NOMO-1 treated with dmso at 0.1 percent for 144 hours (cell line): Measurements from ENCODE around the gene HIP1R.

ENCODE experiments used
- DNase-seq: peaks from one replicate; lab custom pipeline; 2025; ENCODE audit not compliant: unreplicated experiment; lab: John Stamatoyannopoulos, UW

Gene HIP1R

DNA sequence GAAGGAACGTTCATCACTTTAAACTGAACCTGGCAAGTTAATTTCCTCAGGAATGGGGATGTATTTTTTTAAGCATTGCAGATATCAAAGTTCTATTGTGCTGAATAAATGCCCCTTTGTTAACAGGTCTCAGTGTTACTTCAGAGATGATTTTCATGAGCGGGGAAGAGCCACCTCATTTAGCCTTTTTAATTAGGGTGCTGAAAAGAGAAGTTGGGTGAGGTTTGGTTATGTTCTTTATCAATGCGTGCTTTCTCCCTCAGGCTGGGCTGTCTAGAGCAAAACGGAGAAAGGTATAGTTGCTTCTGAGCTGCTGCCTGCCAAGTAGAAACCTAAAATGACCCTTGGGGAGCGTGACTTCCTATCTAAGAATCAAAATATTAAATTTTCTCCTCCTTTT is 8.0 kb upstream of the HIP1R start:
- DNase-seq: no peak

DNA sequence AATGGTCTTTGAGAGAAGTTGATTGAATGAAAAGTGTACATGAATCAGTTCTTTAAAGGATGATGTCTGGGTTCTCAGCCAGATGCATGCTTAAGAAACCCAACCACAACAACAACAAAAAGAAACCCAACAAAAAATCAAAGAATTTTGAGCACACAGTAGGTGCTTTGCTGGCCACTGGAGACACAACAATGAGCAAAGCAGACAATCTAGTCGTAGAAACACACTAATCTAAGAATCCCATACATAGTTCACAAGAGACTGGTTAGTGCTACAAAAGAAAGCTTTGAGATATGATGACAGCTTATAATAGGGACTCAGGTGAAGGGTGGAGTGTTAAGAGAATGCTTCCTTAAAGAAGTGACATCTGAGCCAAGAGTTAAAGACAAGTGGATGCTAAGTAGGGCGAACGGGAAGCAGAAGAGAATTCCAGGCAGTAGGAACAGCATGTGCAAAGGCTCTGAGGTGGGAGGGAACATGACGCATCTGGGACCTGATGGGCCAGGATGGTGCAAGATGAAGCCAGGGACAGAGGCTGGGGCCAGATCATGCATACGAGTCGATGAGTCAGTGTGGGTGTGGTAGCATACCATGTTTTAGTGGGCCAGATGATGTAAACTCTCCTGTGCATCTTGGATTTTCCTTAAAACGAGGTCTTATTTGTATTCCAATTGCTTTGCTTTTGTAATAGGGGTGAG is 4.6 kb upstream of the HIP1R start:
- DNase-seq: no peak

DNA sequence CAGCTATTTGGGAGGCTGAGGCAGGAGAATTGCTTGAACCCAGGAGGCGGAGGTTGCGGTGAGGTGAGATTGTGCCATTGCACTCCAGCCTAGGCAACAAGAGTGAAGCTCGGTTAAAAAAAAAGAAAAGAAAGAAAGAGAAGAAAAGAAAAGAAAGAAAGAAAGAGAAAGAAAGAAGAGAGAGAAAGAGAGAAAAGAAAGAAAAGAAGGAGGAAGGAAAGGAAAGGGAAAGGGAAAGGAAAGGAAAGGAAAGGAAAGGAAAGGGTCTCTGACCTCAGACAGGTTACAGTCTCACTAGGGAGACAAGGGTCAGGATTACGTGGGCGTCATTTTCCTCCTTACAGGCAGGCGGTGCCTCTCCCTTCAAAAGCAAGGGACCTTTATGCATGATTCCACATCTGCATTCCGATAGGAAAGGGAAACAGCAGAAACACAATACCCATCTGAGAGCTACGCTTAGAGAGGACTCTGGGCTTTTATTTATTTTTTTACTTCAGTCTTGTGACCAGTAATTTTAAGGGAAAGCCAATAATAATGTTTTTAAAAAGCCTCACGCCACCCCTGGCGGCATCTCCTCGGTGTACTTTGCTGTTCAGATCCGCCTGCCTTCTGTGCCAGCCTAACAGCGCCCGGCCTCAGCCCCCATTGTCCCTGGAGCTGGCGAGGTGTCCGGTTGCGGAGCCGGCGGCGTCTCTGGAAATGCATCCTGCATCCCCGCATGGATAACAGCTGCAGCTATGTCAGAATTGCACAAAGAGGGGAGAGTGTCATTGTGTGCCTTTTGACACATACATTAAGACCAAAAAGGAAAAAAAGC is 945 bp upstream of the HIP1R start:
- no peak for DNase-seq

DNA sequence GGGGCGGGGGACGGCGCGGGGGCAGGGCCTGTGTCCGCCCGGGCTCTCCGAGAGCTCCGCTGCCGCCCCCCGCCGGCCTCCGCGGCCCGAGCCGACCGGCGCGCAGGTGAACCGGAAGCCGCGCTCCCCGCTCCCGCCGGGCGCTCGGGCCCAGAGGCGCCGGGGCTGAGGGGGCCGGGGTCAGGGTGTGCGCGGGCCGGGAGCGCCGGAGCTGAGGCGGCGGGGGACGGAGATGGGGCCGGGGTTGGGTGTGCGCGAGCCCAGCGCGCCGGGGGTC is 431 bp downstream of the HIP1R start:
- no peak for DNase-seq

DNA sequence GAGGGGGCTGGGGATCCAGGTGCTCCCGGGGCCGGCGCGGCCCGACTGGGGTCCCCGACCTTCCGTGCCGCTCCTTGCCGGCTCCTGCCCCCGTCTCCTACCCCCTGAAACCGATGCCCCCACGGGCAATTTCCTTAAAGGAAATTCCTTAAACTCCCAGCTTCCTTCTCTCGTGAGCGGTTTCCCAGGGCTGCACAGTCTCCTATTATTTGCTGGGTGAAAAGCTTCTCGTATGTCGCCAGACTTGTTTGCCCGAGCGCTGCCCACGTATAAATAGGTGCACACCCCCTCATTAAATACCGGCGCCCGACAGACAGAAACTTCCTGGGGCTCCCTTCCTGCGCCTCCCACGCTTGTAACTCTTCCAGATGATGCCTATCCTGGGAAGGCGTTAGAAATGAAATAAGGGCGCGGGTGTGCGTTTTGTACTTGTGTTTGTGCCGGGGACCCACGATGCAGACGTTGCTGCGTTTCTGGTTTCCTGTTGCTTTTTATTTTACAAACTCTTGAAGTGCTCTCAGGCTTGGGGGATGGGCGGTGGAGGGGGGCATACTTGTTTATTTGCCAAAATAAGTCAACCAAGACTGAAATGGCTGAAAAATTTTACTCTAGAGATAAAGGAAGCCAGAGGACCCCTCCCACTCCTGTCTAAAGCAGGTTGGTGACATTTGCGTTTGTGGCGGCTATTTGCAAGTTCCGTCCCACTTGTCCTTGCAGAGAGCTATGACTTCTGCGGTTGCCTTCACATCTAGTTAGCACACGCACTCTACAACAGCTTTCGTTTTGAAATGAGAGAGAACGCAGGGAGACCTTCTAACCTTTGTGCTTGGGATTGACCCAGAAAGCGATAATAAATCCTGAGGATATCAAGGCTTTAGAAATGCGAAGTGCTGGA is 1.0 kb downstream of the HIP1R start:
- DNase-seq: no peak

DNA sequence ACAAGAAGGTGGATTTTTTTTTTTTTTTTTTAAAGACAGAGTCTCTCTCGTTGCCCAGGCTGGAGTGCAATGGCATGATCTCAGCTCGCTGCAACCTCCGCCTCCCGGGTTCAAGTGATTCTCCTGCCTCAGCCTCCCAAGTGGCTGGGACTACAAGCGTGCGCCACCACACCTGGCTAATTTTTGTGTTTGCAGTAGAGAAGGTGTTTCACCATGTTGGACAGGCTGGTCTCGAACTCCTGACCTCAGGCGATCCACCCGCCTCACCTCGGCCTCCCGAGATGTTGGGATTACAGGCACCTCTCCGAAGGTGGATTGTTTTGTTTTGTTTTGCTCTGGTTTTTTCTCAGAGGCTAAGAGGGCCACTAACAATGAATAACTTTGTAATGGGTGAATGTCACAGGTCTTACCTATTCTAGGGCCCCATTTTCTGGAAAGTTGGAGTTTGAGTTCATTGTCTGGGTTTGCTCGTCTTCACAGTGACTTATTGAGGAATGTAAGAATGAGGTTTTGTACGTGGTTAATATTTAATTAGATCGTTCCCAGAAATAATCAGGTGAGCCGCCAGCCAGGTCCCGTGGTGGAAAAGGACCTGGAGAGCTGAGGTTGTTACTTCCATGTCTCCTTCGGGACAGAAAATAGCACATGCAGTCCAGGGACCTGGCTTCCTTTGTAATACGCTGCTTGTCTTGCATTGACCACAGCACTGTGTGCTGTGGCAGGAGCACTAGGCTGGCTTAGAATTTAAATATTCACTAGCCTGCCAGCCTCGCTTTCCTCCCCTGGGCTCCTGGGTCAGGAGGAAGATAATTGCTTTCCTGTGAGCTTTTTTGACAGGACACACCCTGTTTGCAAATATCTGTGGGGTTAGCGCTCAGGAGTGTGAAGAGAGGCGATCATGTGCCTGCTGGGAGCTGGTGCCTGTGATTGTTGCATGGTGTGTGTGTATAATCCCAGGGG is 2.3 kb downstream of the HIP1R start:
- DNase-seq: no peak

DNA sequence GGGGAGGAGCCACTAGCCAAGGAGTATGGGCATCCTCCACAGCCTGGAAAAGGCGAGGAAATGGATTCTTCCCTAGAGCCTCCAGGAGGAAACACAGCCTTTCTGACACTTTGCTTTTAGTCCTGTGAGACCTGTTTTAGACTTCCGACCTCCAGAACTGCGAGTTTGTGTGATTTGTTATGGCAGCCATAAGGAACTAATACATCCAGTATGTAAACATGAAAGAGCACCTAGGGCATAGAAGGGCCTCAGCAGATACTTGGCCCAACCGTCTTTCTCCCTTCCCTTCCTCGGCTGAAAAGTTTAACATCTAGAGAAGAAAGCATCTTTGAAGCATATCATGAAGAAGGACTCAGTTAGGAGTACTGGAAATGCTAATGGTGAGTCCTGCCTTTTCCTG is 3.6 kb downstream of the HIP1R start:
- DNase-seq: no peak

DNA sequence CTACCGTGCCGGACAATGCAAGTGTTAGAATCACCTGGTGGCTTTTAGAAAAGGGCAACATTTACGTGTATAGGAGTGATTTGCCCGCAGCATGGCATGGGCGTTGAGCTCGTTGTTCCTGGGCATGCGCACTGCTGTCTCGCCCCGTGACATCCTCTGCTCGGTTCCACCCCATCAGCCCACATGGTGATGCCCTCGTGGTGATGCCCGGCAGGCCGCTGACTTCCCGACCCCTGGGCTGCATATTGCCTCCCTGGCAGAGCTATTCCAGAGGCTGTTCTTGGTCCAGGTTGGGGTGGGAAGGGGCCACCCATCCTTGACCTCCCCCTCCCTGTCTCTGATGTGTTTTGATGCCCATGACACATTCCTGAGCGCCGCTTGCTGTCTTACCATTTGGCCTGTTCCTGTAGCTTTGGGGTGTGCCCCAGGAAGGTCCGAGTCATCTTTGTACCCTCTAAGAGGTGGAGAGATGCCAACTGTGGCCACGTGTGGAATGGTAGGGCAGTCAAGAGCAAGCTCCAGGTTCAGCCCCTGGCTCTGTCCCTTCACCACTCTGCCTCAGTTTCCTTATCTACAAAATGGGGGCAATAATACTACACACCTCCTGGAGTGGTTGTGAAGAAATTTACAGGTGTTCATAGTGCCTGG is 4.8 kb downstream of the HIP1R start:
- no peak for DNase-seq

DNA sequence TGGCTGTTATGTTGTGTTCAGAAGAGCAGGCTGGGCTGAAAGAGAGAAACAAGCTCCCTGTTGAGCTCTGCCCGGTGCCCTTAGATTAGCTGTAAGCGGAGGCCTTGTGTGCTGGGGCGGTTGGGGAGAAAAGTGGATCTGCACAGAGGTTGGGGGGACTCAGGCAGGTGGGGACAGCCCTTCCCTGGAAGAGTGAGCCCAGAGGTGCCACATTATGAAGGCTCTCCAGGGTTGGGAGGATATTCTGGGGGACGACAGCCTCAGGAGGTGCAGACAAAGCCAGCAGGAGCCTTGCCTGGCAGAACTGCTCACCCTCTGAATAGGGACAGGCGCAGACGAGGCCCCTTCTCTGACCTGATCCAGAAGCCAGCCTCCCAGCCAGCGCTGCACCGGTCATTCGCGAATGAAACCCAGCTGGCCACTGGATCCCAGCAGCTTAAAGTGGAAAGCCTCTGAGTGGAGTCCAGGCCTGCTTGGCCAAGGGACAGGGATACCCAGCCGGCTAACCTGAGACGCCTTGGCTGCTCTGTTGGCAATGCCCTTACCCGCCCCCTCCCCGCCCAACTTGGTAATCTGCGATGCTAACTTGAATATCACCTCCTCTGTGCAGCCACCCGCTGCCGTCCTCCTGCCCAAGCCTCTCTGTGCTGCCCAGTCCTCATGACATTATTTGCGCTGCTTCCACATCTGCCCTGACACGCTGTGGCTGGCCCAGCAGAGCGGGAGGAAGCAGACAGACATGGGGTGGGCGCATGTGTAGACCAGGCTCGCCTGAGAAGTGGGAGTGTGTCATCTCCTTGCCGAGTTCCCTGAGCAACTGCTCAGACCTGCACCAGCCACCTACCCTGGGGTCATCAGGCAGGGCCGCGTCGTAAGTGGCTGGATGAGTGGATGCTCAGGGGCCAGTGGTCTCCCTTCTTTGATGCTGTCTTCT is 5.6 kb downstream of the HIP1R start:
- DNase-seq: no peak

DNA sequence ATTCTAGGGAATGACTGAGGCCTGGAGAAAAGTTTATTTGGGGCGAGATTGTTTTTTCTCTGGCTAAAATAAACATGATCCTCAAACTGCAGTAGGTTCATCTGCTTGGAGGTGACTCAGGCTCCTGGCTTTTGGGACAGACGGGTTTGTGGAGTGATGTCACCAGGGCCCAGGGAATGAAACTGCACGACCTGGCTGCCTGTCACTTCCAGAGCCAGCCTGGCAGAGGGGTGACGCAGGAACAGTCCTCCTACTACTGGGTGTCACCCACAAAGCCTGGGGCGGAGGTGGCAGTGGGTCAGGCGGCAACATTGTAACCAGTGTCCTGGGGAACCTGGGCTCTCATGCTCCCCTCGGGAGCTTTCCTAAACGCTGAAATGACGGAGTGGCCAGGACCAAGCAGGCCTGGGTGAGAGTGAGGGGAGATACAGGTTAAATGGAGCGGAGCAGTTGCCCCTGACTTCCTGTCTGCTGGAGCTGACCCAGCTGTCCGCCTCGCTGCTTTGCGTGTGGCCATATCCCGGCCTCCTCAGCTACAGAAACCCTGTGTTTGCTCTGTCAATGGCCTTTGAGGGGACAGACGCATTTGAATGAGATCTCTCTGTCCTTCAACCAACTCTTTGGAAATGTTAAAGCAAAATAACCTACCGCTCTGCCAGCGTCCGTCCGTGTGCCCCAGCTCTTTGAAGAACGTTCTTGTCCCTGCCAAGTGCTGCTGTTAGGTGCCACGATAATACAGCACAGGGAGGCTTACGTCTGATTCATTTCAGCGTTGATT is 6.5 kb downstream of the HIP1R start:
- DNase-seq: no peak

DNA sequence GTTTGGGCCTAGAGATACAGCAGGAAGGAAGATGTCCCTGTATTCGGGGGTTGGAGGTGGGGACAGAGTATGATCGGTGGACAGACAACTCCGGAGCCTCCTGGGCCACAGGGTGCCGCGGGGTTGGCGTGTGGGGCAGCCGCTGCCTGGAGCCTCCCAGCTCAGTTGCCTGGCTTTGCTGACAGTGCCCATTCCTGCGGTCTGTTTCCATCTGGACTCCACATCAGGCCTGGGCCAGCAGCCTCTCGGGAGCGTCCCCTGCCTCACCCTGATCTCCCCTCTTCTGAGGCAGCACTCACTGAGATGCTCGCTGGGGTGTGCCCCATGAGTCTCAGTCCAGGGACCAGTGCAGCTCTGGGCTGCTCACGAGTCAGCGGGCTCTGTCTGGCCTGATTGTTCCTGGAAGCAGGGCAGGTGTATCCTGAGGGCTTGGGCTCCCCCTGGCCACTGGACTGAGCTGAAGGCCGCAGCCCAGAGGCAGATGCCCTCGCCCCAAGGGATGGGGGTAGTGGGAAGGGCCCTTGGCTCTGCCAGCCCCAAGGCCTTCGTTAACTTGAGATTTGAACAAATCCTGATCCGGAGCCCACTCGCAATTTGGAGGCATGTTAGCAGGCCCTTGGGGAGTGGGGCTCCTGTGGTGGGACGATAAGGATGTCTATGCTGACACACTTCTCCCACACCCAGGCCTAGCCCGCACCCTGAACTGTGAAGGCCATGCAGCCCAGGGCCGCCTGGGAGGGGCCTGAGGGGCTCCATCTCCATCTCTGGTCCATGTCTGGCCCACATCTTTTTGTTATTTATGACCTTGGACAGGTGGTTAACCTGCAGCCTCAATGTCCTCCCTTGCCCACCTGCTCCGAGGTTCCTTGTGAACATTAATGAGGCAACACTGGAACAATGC is 7.5 kb downstream of the HIP1R start:
- DNase-seq: no peak

DNA sequence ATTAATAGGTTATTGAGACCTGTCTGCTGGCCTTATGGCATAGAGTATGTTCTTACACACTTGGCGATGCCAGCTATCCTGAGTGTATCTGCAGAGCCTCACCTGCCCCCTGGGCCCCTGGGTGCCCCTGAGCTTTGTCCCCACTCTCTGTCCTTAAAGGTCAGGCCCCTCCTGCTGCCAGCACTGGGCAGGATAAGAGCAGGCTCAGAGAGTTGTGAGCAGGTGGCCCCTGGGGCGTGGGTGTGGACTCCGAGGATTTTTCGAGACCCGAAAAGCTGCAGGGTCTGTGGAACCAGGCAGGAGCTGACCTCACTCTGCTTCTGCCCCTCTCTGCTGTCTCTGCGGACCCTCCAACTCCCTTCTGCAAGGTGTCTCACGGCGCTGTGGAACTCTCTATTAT is 8.2 kb downstream of the HIP1R start:
- DNase-seq: no peak

DNA sequence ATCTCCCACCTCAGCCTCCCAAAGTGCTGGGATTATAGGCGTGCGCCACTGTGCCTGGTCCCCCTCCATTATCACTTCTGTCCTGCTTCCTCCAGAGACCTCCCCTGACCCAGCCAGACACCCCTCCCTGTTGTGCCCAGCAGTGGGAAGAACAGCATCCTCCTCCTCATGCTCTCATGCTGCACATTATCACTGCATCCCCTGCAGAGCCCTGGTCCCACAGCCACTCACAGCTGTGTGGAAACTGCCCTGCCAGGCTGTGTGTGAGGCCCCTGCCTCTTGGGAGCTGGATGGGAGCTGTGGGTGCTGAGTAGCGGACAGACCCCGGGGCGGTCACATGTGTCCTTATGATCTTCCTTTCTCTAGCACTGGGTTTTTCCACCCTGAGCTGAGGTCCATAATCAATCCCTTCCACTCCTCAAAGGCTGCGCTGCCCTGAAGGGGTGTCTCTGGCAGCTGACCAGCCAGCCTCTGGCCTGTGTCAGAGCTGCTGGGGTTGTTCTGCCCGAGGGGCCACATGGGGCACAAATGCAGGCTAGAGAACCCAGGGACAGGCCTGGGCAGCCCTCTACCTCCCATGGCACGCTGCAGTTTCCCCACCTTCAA is 9.2 kb downstream of the HIP1R start:
- no peak for DNase-seq

DNA sequence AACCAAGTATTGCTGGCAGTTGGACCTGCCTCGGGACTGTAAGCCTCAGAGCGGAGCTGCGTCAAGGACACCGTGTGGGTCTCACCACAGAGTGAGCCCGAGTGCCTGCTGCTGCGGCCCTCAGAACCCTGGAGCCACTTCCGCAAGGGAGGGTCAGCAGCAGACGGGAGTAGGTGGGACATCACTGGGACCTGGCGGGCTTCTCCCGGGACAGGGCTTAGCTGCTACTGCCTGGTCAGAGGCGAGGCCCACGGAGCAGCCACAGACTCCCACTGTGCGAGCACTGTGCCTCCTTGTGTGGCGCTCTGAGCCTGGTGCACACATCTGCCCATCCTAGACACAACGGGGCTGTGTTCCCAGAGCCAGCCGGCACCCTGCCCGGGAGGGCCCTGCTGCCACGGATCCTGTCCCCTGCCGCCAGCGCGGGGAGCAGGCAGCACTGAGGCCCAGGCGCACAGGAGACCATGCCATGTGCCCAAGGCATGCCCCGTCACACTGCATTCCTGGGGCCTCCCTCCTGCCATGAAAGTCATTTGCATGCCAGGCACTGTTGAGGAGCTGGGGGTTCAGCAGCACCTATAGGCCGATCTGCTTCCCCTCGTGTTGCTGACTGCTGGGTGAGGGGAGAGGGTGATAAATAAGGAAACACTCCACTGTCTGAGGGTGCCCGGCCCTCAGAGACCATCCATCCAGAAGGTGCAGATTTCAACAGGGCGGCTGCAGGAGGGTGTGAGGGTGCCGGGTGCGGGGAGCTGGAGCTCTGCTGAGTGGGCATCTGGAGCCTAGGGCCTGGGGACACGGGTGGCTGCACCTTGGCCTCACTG is 10.0 kb downstream of the HIP1R start:
- no peak for DNase-seq

DNA sequence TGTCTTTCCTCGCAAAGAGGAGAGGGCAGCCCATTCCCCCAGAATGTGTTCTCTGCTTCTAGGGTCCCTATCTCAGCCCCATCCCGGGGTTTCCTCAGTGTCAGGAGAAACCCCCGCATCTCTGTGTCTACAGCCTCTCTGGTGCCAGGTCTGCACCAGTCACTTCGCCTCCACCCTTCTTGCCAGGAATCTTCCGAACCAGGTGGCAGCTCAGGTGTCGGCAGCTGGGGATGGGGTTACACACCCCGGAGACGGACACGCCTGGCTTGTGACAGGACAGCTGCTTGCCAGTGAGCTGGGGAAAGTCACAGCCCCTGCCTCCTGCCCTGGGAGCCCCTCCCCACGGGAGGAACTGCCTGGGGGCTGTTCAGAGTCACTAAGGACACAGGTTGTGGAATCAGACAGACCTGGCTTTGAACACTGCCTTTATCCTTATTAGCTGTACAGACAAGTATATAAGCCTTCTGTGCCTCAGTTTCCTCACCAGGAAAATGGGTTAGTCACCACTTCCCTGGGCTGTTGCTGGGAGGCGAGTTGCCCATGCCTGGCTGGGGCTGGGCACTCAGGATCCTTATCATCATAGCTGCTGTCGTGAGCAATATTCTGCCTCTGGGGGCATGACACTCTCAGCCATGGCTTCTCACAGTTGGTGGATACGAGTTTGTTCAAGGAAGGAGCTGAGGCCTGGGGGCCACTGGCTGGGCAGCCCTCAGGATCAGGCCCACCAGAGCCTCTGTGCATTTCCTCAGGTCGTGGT is 10.8 kb downstream of the HIP1R start:
- DNase-seq: no peak
